Endothelial cell of umbilical vein (primary cell): ENCODE data around the gene THTPA.

Experiments used
- EZH2 ChIP-seq: IDR thresholded peaks from 2 replicates; pipeline ENCODE4 v1.6.1; 2012; ENCODE audit warnings: borderline replicate concordance, low read depth, mild to moderate bottlenecking, moderate library complexity, low read length, inconsistent platforms; ENCODE audit not compliant: severe bottlenecking
- FOS ChIP-seq: IDR thresholded peaks from 2 replicates; pipeline ENCODE4 v1.6.1; 2011; ENCODE audit warnings: mild to moderate bottlenecking, low read length, moderate library complexity, borderline replicate concordance; ENCODE audit not compliant: insufficient read depth
- POLR2A ChIP-seq: IDR thresholded peaks from 2 replicates; pipeline ENCODE4 v1.6.1; 2012; ENCODE audit warnings: low read depth, mild to moderate bottlenecking, control low read depth, low read length
- POLR2AphosphoS5 ChIP-seq: IDR thresholded peaks from 2 replicates; pipeline ENCODE4 v1.6.1; 2012; ENCODE audit warnings: low read depth, mild to moderate bottlenecking, control low read depth, low read length, moderate library complexity; ENCODE audit not compliant: insufficient read depth
- TF ChIP-seq, protein P1 (sequence below), 2 donors: IDR thresholded peaks; 1 replicate in 1 of 2; 2 replicates in 1 of 2; pipeline ENCODE4 v1.5.1; 2011; ENCODE audit warnings: low read length in 2 of 2, mild to moderate bottlenecking in 2 of 2, moderate library complexity in 2 of 2, control low read depth in 1 of 2, inconsistent platforms in 1 of 2, low read depth in 1 of 2; ENCODE audit not compliant: insufficient read depth in 1 of 2; ENCODE audit errors: extremely low read depth in 1 of 2

DNA sequence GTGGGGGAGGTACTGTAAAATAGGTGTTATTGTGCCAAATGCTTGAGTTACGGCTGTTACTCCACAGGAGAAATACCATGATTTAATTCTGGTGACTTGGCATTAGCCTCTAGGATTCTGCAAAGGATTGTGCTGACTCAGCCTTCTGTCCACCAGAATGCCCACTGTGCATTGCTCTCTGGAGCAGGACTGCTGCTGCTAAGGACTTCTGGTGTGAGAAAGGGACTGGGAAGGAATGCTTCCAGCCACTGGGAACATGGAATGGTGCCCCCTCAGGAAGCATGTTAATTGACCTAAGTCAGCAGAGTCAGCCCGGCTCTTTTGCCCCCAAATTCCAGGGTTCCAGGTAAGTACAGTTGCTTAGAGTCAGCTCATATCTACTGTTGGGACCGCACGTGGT lies 37.4 kb upstream of the THTPA start:
- TF ChIP-seq, protein P1, sequence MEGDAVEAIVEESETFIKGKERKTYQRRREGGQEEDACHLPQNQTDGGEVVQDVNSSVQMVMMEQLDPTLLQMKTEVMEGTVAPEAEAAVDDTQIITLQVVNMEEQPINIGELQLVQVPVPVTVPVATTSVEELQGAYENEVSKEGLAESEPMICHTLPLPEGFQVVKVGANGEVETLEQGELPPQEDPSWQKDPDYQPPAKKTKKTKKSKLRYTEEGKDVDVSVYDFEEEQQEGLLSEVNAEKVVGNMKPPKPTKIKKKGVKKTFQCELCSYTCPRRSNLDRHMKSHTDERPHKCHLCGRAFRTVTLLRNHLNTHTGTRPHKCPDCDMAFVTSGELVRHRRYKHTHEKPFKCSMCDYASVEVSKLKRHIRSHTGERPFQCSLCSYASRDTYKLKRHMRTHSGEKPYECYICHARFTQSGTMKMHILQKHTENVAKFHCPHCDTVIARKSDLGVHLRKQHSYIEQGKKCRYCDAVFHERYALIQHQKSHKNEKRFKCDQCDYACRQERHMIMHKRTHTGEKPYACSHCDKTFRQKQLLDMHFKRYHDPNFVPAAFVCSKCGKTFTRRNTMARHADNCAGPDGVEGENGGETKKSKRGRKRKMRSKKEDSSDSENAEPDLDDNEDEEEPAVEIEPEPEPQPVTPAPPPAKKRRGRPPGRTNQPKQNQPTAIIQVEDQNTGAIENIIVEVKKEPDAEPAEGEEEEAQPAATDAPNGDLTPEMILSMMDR (IDR thresholded peaks at IDR 0.05; ENCODE audit: extremely low read depth in 1 of 2, insufficient read depth in 1 of 2, low read depth in 1 of 2, low read length in 2 of 2), result no peak
- TF ChIP-seq EZH2 (no peak), FOS (no peak), POLR2AphosphoS5 (no peak), POLR2A (no peak)
